HUDEP-2 (cell line): Measurements from ENCODE around the gene GABRA5.
A peak's percentile ranks its signal among the peaks of the same experiment; 100 is the strongest.
"Not testable (repeated sequence)": the region's sequence is repeated elsewhere in the genome, so short reads cannot be mapped to it uniquely, and the experiment has no call there.

Experiments
- DNase-seq, 76 experiments: peaks; one replicate each; lab custom pipeline; 2025; ENCODE audit not compliant: unreplicated experiment in 76 of 76; lab: John Stamatoyannopoulos, UW

GABRA5 gene

GRCh38 chr15:26866298-26867199 lies at the start of gene GABRA5:
Gene GABRA5 (plus strand): TSS chr15:26867062. CDS start chr15:26869249, 2,187 bp downstream.
- DNase-seq, result peak in 1 of 76 experiments; percentile 2

GRCh38 chr15:26831191-26831590 lies 35.7 kb upstream of the GABRA5 start:
- DNase-seq, result not testable (repeated sequence)

- DNase-seq, result no peak
Measured at GRCh38 chr15:26831951-26832350, 34.9 kb upstream of the GABRA5 start.

GRCh38 chr15:26838742-26839460 lies 28.0 kb upstream of the GABRA5 start:
- peak in 15 of 76 experiments; percentile 1 to 50 (median 10) for DNase-seq

- DNase-seq, result no peak
Measured at GRCh38 chr15:26841514-26841913, 25.3 kb upstream of the GABRA5 start.

GRCh38 chr15:26841941-26842340 lies 24.9 kb upstream of the GABRA5 start:
- DNase-seq, result no peak

GRCh38 chr15:26842391-26842790 lies 24.5 kb upstream of the GABRA5 start:
- no peak for DNase-seq

GRCh38 chr15:26844901-26845300 lies 22.0 kb upstream of the GABRA5 start:
- DNase-seq, result no peak

GRCh38 chr15:26848498-26848897 lies 18.4 kb upstream of the GABRA5 start:
- DNase-seq, result no peak

GRCh38 chr15:26850161-26850560 lies 16.7 kb upstream of the GABRA5 start:
- no peak for DNase-seq

- no peak for DNase-seq
Measured at GRCh38 chr15:26852980-26853379, 13.9 kb upstream of the GABRA5 start.

GRCh38 chr15:26854435-26854834 lies 12.4 kb upstream of the GABRA5 start:
- DNase-seq, result no peak

- peak in 15 of 76 experiments; percentile 0 to 31 (median 12) for DNase-seq
Measured at GRCh38 chr15:26864664-26865191, 2.1 kb upstream of the GABRA5 start.

GRCh38 chr15:26867200-26868007 lies 542 bp downstream of the GABRA5 start:
- no peak for DNase-seq

GRCh38 chr15:26868029-26868685 lies 1.3 kb downstream of the GABRA5 start:
- no peak for DNase-seq

GRCh38 chr15:26869628-26870027 lies 2.8 kb downstream of the GABRA5 start:
- DNase-seq, result no peak

GRCh38 chr15:26870346-26870745 lies 3.5 kb downstream of the GABRA5 start:
- no peak for DNase-seq

GRCh38 chr15:26872206-26872605 lies 5.3 kb downstream of the GABRA5 start:
- DNase-seq, result no peak

- DNase-seq, result no peak
Measured at GRCh38 chr15:26873846-26874245, 7.0 kb downstream of the GABRA5 start.
